ENCODE measurements around the gene C11orf65.

Gene C11orf65

DNA sequence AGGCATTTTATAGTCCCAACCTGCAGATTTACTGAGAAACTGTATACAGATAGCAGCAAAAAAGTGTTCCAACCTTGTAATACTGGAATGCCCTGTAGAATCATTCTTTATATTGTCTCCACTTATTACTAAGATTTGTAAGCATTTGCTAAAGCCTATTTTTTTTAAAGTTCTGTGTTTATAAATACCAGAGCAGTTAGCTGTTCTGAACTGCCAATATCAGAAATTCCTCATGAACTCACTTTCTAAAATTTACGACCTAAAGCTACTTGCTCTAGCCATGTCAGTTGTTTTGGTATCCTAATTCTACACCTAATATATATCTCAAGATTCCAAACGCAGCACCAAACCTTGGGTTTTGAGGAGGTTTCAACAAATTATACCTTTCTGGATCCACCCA lies 103.2 kb downstream of the C11orf65 start:
- DNase-seq = no peak

DNA sequence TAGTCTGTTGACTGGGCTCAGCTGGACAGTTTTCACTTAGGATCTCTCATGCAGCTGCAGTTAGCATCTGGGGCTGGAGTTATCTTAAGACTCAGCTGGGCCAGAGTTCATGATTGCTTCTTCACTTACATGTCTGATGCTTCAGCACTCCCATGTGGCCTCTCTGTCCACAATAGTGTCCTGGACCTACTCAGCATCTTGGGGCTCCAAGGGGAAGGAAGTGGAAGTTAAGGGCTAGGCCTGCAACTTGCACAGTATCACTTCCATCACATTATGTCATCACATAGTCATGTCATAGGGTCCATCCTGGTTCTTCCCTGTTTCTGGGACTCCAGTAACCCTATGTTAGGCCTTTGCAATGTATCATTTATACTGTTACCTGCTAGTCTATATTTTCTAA lies 115.9 kb downstream of the C11orf65 start:
- no peak for DNase-seq

DNA sequence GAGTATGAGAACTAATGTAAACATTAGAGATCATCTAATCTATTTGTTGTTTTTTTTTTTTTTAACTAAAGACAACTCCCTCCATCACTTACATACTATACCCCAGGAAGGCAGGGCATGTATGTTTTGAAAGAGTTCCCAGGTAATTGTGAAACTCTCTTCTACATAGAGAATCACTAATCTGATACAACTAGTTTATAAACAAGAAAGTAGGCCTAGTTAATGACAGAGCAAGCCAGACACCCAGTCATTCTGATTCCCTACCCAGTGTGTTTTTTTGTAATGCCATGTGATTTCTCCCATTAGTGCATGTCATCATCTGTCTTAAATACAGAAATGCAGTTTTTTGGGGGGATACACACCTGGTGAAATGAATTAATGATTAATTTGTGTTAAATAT lies 120.9 kb downstream of the C11orf65 start:
- no peak for DNase-seq

DNA sequence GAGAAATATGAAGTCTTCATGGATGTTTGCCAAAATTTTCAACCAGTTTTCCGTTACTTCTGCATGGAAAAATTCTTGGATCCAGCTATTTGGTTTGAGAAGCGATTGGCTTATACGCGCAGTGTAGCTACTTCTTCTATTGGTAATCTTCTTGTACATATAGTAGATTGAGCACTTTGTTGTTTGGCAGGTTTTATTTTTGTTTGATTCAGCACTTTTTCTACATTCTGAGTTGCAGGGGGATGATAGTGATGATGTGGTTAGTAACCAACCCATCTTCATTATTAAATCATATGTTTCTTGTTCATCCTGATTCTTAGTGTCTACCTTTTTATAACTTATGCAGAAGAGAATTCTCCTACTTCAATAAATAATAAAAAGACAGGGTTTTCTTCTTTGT lies 121.6 kb downstream of the C11orf65 start:
- no peak for DNase-seq

DNA sequence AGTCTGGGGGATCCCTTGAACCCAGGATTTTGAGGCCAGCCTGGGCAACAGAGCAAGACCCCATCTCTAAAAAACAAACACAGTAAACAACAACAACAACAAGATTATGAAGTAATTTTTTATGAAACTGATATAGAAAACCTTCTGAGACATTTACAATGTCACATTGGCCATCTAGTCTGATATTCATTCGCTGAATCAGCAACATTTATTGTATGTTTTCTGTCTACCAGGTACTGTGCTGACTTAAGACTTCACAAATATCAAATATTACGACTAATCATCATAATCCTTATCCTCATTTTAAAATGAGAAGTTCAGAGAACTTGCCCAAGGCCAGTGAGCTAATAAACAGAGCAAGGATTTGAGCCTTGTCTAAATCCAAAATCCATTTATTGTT lies 123.6 kb downstream of the C11orf65 start:
- no peak for DNase-seq

DNA sequence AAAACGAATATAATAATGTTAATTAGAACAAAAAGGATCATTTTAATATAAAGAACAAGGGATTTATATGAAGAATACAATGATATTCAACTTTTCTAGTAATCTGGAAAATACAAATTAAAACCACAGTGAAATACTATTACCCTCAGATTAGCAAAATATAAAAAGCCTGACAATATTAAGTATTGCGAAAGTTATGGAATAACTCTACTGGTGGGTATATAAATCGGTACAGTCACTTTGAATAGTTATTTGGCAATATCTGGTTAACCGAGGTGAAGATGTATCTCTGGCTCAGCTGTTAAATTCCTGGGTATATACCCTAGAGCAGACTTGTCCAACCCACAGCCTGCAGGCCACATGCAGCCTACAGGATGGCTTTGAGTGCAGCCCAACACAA lies 125.7 kb downstream of the C11orf65 start:
- no peak for DNase-seq

DNA sequence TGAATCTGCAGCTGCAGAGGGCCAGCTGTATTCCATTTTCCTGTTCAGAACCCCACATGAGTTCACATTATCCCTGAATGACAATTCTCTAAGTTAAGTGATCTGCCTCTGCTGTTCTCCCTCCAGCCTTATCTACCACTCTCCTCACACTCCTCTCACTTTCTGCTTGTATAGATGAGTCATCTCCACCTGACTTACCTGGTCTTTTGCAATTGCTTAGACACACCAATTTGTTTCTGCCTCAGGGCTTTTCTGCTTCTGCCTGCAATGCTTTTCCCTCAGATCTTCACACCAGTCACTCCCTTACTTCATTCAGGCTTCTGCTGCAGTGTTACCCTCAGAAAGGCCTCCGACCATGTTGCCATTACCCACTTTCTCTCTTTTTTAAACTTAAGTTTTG lies 126.4 kb downstream of the C11orf65 start:
- peak; percentile 5 for DNase-seq

DNA sequence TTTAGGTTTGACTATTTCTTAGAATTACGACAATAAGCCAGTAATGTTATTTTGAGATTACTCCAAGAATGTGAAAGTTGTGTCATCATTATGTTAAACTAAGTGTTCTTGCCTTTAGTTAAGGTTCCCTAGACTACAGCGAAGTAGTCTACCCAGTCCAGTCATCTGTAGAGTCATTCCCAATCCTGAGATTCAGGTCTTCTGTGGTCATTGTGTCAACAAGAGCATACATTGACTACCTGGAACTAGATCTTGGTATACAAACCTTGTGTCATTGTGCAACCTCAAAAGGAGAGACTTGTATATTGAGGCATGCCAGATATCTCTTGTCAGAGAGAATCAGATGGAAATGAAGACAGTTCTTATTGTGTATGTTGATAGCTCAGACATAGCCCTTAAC lies 128.6 kb downstream of the C11orf65 start:
- no peak for DNase-seq

DNA sequence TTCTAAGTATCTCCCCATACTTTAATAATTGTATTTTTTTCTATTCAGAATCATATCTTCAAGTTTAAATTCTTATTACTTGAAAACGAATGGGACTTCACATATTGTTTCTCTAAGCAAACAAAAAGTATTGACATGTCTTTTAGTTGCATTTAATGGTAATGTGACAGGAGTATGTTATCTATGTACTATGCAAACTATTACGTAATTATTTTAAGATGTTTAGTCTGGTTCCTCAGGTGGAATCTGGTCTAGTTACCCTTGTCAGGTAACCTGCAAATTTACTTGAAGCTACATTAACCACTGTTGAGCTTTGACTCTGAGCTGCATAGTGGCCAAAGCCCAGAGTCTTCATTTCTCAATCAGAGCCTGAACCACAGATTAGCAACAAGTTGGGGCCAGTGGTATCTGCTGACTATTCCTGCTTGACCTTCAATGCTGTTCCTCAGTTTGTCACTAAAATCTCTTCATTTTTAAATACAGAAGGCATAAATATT lies 133.9 kb downstream of the C11orf65 start:
- DNase-seq = no peak
